Adrenal gland (tissue), 5 donors: Measurements from ENCODE around the gene FAM120B.

Source experiments
- POLR2A ChIP-seq, 2 donors: fragments of 450-650 bp; IDR thresholded peaks; one replicate each; pipeline ENCODE4 v1.6.1; 2017; ENCODE audit warnings: antibody characterized with exemption in 2 of 2, mild to moderate bottlenecking in 2 of 2, moderate library complexity in 1 of 2
- TF ChIP-seq, protein P1 (sequence below), 6 experiments: fragments of 450-650 bp in 4 of 6; fragments of 200-600 bp in 2 of 6; sonication (generic) in 1 of 6; IDR thresholded peaks; 1 replicate in 5 of 6; 2 replicates in 1 of 6; pipeline versions ENCODE4 v1.5.1 to v1.8.0; 2016 to 2021; ENCODE audit warnings: antibody characterized with exemption in 6 of 6, mild to moderate bottlenecking in 2 of 6, moderate library complexity in 1 of 6
- donor health status: DM: no; HTN: no; CAD: no.

- TF ChIP-seq, protein P1, sequence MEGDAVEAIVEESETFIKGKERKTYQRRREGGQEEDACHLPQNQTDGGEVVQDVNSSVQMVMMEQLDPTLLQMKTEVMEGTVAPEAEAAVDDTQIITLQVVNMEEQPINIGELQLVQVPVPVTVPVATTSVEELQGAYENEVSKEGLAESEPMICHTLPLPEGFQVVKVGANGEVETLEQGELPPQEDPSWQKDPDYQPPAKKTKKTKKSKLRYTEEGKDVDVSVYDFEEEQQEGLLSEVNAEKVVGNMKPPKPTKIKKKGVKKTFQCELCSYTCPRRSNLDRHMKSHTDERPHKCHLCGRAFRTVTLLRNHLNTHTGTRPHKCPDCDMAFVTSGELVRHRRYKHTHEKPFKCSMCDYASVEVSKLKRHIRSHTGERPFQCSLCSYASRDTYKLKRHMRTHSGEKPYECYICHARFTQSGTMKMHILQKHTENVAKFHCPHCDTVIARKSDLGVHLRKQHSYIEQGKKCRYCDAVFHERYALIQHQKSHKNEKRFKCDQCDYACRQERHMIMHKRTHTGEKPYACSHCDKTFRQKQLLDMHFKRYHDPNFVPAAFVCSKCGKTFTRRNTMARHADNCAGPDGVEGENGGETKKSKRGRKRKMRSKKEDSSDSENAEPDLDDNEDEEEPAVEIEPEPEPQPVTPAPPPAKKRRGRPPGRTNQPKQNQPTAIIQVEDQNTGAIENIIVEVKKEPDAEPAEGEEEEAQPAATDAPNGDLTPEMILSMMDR (IDR thresholded peaks at IDR 0.05): no peak
- no peak for TF ChIP-seq POLR2A (IDR thresholded peaks at IDR 0.05)
Measured at GRCh38 chr6:170261643-170262488, 44.7 kb upstream of the FAM120B start.
